ENCODE measurements around the gene ST3GAL4.
A peak's percentile ranks its signal among the peaks of the same experiment; 100 is the strongest.
"Not testable (repeated sequence)": the region's sequence is repeated elsewhere in the genome, so short reads cannot be mapped to it uniquely, and the experiment has no call there.

ST3GAL4 gene

GRCh38 chr11:126387857-126388256 is 32.4 kb downstream of the ST3GAL4 start:
- no peak overlapping the region for H3K4me3 ChIP-seq (ENCODE audit: low read length)
- no peak for TF ChIP-seq CTCF (conservative IDR thresholded peaks at IDR 0.05; ENCODE audit: low read length)
- no peak for DNase-seq (ENCODE audit: low read depth)

- H3K4me3 ChIP-seq (ENCODE audit: low read length), result no peak overlapping the region
- DNase-seq (ENCODE audit: low read depth), result no peak
- TF ChIP-seq CTCF (conservative IDR thresholded peaks at IDR 0.05; ENCODE audit: low read length), result no peak
These were observed 34.9 kb downstream of the ST3GAL4 start for GRCh38 chr11:126390272-126390867.

- no peak for TF ChIP-seq CTCF (conservative IDR thresholded peaks at IDR 0.05; ENCODE audit: low read length)
- H3K4me3 ChIP-seq (ENCODE audit: low read length), result no peak overlapping the region
- no peak for DNase-seq (ENCODE audit: low read depth)
These were observed 35.9 kb downstream of the ST3GAL4 start for GRCh38 chr11:126391286-126391954.

GRCh38 chr11:126391970-126392632 is 36.6 kb downstream of the ST3GAL4 start:
- TF ChIP-seq CTCF (conservative IDR thresholded peaks at IDR 0.05; ENCODE audit: low read length), result no peak; the same call in 1 of the 2 replicates
- H3K4me3 ChIP-seq (ENCODE audit: low read length), result no peak overlapping the region
- DNase-seq (ENCODE audit: low read depth), result no peak

GRCh38 chr11:126392633-126393013 is 37.1 kb downstream of the ST3GAL4 start:
- DNase-seq (ENCODE audit: low read depth), result no peak
- no peak for TF ChIP-seq CTCF (conservative IDR thresholded peaks at IDR 0.05; ENCODE audit: low read length)
- H3K4me3 ChIP-seq (ENCODE audit: low read length), result no peak overlapping the region

- DNase-seq (ENCODE audit: low read depth), result no peak
- no peak overlapping the region for H3K4me3 ChIP-seq (ENCODE audit: low read length)
- TF ChIP-seq CTCF (conservative IDR thresholded peaks at IDR 0.05; ENCODE audit: low read length), result no peak
These were observed 37.7 kb downstream of the ST3GAL4 start for GRCh38 chr11:126393143-126393542.

GRCh38 chr11:126394036-126394435 is 38.5 kb downstream of the ST3GAL4 start:
- no peak overlapping the region for H3K4me3 ChIP-seq (ENCODE audit: low read length)
- TF ChIP-seq CTCF (conservative IDR thresholded peaks at IDR 0.05; ENCODE audit: low read length), result no peak

GRCh38 chr11:126394634-126395072 is 39.2 kb downstream of the ST3GAL4 start:
- H3K4me3 ChIP-seq (ENCODE audit: low read length); DNase-seq (ENCODE audit: low read depth): not testable (repeated sequence)

More at GRCh38 chr11:126394036-126394435, 38.5 kb downstream of the ST3GAL4 start:
- no peak for DNase-seq (ENCODE audit: low read depth)

- DNase-seq (ENCODE audit: low read depth), result peak; percentile 28
- H3K4me3 ChIP-seq (ENCODE audit: low read length), result not testable (repeated sequence)
These were observed 40.3 kb downstream of the ST3GAL4 start for GRCh38 chr11:126395784-126396183.

- H3K4me3 ChIP-seq (ENCODE audit: low read length); DNase-seq (ENCODE audit: low read depth): not testable (repeated sequence)
These were observed 40.8 kb downstream of the ST3GAL4 start for GRCh38 chr11:126396266-126396665.

All from AG10803 (cell line).